ENCODE measurements around the gene NKAIN1.

- TF ChIP-seq EZH2 (IDR thresholded peaks at IDR 0.05; ENCODE audit: low read depth, unreplicated experiment) (no peak), CTCF (conservative IDR thresholded peaks at IDR 0.05; ENCODE audit: low read depth in 2 of 2) (no peak), POLR2AphosphoS5 (IDR thresholded peaks at IDR 0.05; ENCODE audit: low read depth) (no peak), EZH2phosphoT487 (IDR thresholded peaks at IDR 0.05; ENCODE audit: unreplicated experiment) (no peak), REST (IDR thresholded peaks at IDR 0.05; ENCODE audit: unreplicated experiment) (no peak), ETS1 (IDR thresholded peaks at IDR 0.05) (no peak)
Measured at GRCh38 chr1:31166462-31166861, 73.2 kb downstream of the NKAIN1 start.

Data from GM23338 (cell line).